NT2/D1 (cell line): Measurements from ENCODE around the gene CLIP4.

ENCODE experiments used
- DNase-seq: peaks from one replicate; pipeline ENCODE4 v3.0.0-alpha.2; 2011; ENCODE audit warnings: low read depth, low spot score
- H3K27me3 ChIP-seq: 2 replicates; pipeline ENCODE4 v1.6.0; 2011; ENCODE audit warnings: mild to moderate bottlenecking; ENCODE audit not compliant: insufficient read length, insufficient read depth
- H3K36me3 ChIP-seq: 2 replicates; pipeline ENCODE4 v1.6.1; 2011; ENCODE audit warnings: mild to moderate bottlenecking, low read length, mixed read lengths; ENCODE audit not compliant: insufficient read depth, insufficient read length
- H3K4me1 ChIP-seq: 2 replicates; pipeline ENCODE4 v1.5.1; 2011; ENCODE audit not compliant: insufficient read depth, insufficient read length
- H3K4me3 ChIP-seq: 2 replicates; pipeline ENCODE4 v1.5.1; 2011; ENCODE audit warnings: low read depth; ENCODE audit not compliant: insufficient read length
- H3K9ac ChIP-seq: 2 replicates; pipeline ENCODE4 v1.6.0; 2011; ENCODE audit warnings: low read depth; ENCODE audit not compliant: insufficient read length
- H3K9me3 ChIP-seq: 2 replicates; pipeline ENCODE4 v1.5.1; 2011; ENCODE audit warnings: mild to moderate bottlenecking, low read length; ENCODE audit not compliant: insufficient read depth
- SUZ12 ChIP-seq: IDR thresholded peaks from 2 replicates; pipeline ENCODE4 v1.6.1; 2011; ENCODE audit not compliant: insufficient read length, insufficient read depth; ENCODE audit errors: extremely low read depth
- YY1 ChIP-seq: IDR thresholded peaks from 2 replicates; pipeline ENCODE4 v1.6.1; 2011; ENCODE audit not compliant: insufficient read length, insufficient read depth
- ZNF274 ChIP-seq: IDR thresholded peaks from 2 replicates; pipeline ENCODE4 v1.6.1; 2011; ENCODE audit warnings: mild to moderate bottlenecking, low read depth, low read length

Gene CLIP4

DNA sequence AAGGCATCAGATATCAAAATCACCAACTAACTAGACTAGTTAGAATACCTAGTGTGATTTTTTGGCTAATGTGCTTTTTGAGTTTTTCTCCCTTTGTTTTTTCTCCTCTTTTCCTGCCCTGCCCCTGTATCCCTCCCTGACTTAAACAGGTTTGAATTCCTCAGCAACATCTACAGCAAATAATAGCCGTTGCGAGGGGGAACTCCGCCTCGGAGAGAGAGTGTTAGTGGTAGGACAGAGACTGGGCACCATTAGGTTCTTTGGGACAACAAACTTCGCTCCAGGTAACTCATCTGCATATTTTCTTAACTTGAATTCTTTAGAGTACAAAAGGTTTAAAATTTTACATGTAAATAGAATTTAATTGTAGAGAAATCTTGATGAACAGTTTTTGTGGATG is 45.0 kb downstream of the CLIP4 start:
- no peak overlapping the region for H3K4me3 ChIP-seq
- TF ChIP-seq ZNF274: no peak
- no peak for TF ChIP-seq YY1
- no peak for TF ChIP-seq SUZ12
- H3K9me3 ChIP-seq: no peaks in the 10 kb centered on the region
- no peaks in the 10 kb centered on the region for H3K27me3 ChIP-seq
- H3K4me1 ChIP-seq: no peaks in the 10 kb centered on the region
- H3K9ac ChIP-seq: no peak overlapping the region
- no peaks in the 10 kb centered on the region for H3K36me3 ChIP-seq
- no peak for DNase-seq

DNA sequence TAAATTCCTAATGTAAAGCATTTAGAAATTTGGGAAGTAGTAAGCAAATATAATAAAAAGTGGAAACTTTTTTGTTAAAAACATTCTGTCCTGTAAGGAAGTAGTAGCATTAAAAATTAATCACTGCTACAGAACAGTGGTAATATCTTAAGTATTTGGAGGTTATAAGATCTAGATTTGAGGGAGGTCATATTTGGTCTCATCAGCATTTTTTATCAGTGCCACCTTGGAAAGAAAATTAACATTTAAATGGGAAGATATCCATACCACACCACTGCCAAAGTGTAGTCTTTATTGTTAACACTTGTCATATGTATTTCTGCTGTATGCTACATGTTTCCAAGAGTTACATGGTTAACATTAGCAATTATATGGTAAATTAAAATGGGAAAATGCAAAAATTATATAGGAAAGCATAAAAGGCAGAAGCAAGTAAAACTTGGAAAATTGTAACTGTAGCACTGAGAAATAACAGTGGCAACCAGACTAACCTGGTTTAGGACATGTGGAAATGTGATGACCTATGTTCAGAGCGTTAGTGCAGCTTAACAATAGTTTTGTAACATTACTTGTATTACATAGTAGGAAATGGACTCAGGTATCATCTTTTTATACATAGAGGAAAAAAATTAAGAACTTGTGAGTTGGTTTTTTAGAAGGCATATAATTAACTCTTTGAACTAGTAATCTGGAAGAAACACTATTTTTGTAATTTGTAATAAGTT is 47.2 kb downstream of the CLIP4 start:
- Histone ChIP-seq H3K9me3 (no peaks in the 10 kb centered on the region), H3K9ac (no peak overlapping the region), H3K36me3 (no peaks in the 10 kb centered on the region), H3K27me3 (no peaks in the 10 kb centered on the region), H3K4me3 (no peak overlapping the region), H3K4me1 (no peaks in the 10 kb centered on the region)
- TF ChIP-seq SUZ12: no peak
- no peak for TF ChIP-seq YY1
- TF ChIP-seq ZNF274: no peak
- no peak for DNase-seq

DNA sequence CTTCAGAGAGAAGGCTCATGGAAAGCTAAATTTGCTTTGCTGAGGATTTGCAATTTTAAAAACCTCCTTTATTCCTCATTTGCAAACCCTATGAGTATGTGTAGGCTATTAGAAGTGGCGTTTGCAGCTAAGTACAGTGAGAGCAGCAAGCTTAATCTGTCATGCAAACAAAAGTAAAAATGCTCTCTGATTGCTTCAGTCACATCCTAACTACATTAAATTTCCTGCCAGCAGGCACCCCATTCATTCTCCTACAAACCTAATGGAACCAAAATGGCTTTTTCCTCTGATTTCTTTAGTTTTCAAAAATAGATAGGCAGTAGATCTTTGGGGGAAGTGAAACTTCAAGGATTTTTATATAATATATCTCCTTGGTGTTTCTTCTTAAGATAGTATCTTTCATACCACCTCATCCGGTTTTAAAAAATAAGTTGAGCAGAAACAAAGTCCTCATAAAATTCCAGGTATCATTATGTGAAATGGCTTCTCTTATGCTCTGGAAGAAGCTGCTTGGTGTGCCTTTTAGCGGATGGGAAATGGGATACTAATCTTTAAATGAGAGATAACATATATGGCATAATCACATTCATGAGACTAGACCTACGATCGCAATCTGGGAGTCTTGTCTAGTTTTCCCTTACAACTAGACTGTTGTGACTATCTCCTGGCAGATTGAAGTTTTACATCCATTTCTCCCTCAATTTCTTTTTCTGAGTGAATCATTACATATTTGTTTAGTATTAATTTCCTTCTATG is 49.1 kb downstream of the CLIP4 start:
- Histone ChIP-seq H3K4me1 (no peaks in the 10 kb centered on the region), H3K9ac (no peak overlapping the region), H3K27me3 (no peaks in the 10 kb centered on the region), H3K4me3 (no peak overlapping the region), H3K36me3 (no peaks in the 10 kb centered on the region), H3K9me3 (no peaks in the 10 kb centered on the region)
- TF ChIP-seq ZNF274 (no peak), YY1 (no peak), SUZ12 (no peak)
- no peak for DNase-seq

DNA sequence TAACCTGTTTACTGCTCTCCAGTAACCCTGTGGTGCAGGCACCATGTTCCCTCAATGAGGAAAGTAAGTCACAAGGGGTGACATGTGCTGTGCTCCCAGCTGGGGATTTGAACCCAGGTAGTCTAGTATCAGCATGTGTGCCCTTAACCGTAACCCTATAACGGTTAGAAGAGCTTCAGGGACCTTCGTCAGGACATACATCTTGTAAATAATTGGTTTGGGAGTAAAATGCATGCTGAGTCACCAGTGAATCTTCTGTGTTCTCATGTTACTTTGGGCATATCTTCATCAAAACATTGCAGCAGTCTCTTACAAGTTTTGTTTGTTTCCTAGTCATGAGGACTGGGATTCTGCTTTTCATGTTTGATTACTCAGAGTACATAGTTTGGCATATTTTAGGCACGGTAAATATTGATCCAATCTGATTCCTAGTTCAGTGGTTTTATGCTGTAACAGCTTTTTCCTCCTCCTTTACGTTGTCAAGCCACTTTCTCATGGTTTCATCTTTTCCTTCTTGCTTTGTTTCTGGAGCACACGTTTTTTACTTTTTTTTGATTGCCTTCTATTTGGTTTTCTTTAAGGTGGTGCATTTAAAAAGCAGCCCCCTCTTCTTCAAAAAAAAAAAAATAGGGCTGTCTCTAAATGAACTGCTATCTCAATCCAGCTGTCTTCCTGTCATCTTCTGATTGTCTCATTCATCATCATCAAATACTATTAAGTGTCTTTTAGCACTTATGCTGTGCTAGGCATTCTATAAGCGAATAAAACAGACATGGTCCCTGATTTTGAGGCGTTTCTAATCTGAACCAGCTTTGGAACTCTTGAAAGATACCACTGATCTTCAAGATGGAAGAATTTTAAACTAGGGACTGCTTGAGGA is 50.4 kb downstream of the CLIP4 start:
- Histone ChIP-seq H3K9me3 (no peaks in the 10 kb centered on the region), H3K36me3 (no peaks in the 10 kb centered on the region), H3K4me1 (no peaks in the 10 kb centered on the region), H3K27me3 (no peaks in the 10 kb centered on the region), H3K4me3 (no peak overlapping the region), H3K9ac (no peak overlapping the region)
- DNase-seq: no peak
- TF ChIP-seq YY1: no peak
- no peak for TF ChIP-seq ZNF274
- no peak for TF ChIP-seq SUZ12

DNA sequence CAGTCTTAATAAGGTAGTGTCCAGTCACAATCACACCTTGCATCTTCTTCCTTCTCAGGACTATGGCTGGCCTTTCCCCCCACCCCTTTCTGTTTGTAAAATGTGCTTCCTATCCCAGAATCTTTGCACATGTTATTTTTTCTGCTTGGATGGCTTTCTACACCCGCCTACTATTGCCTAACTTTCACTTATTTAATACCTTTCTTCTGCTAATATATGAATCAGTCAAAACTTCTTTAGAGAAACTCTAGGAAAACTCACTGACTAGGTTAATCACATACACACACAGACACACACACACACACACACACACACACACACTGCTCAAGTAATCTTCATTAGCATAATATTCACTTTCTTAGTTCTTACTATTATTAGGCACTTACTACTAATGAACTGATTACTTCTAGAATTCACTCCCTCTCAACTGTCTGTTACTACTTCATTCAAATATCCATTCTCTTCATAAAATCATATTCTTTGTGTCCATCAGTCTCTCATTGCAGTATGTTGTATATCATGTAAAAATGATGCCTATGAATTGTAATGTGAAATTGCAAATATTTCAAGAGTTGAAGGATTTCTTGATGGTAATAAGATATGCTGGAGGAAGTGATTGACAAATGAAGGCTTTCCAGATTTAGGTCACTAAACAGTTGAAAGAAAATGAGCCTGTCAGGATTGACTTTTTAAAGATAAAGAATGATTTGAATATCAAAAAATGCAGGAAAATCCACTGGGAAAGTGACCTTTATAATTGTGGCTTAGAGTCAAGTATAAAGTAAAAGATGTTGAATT is 51.2 kb downstream of the CLIP4 start:
- no peaks in the 10 kb centered on the region for H3K9me3 ChIP-seq
- no peaks in the 10 kb centered on the region for H3K4me1 ChIP-seq
- TF ChIP-seq YY1 (no peak), ZNF274 (no peak), SUZ12 (no peak)
- H3K9ac ChIP-seq: no peak overlapping the region
- no peaks in the 10 kb centered on the region for H3K27me3 ChIP-seq
- no peak overlapping the region for H3K4me3 ChIP-seq
- no peaks in the 10 kb centered on the region for H3K36me3 ChIP-seq
- no peak for DNase-seq

DNA sequence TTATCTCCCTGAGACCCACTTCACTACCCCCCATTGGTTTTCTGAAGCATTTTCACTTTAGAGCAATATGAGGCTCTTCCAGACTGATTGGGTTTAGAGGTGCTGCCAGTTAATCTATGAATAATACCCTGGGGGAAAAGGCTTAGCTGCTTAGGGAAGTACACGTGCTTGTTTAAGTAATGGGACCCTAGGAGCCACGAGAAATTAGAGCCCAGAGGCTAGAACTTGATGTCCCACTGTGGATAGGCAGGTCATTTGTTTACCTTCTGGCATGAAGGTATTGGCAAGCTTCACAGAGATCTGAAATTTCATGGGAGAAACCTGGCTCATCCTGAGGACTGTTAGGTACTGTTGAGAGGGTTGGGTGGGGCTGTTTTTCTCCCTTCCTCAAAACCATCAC is 59.7 kb downstream of the CLIP4 start:
- H3K4me3 ChIP-seq: no peak overlapping the region
- TF ChIP-seq YY1 (no peak), ZNF274 (no peak), SUZ12 (no peak)
- no peaks in the 10 kb centered on the region for H3K9me3 ChIP-seq
- peak; percentile 15 for DNase-seq
- no peaks in the 10 kb centered on the region for H3K36me3 ChIP-seq
- H3K4me1 ChIP-seq: no peaks in the 10 kb centered on the region
- H3K9ac ChIP-seq: no peak overlapping the region
- H3K27me3 ChIP-seq: peaks cover 35% of the 10 kb centered on the region
